ENCODE results near the gene PPIP5K2. TPM values are rescaled to one million over a fixed set of nuclear protein-coding genes. Genes with fewer than 3 reads are reported as not detected.

PPIP5K2 gene
- total and polyA plus RNA-seq, 2 donors (not counting 3 experiments of a cell fraction or from before 2014, with no cell fraction given), result 20.8 to 69.4 TPM

- Histone ChIP-seq H3K36me3 (ENCODE audit: control insufficient read depth in 2 of 2, extremely low read depth in 1 of 2, insufficient read depth in 2 of 2, low read length in 2 of 2) (no peaks in the 10 kb centered on the region), H3K4me3 (replicated peaks in 1 of 3; ENCODE audit: insufficient read depth in 1 of 3, low read depth in 1 of 3, low read length in 3 of 3) (no peak overlapping the region), H3K79me2 (ENCODE audit: control insufficient read depth, insufficient read depth, low read length) (no peaks in the 10 kb centered on the region), H3K9me1 (replicated peaks; ENCODE audit: control insufficient read depth, extremely low read depth, insufficient read depth, low read length) (no peaks in the 10 kb centered on the region), H3K4me1 (ENCODE audit: control insufficient read depth, extremely low read depth, insufficient read depth, low read length) (no peaks in the 10 kb centered on the region), H4K20me1 (replicated peaks; ENCODE audit: control insufficient read depth, extremely low read depth, insufficient read depth, low read length) (no peaks in the 10 kb centered on the region), H3K27me3 (ENCODE audit: control insufficient read depth in 2 of 2, insufficient read depth in 2 of 2, low read length in 2 of 2) (no peaks in the 10 kb centered on the region), H2AFZ (ENCODE audit: low read depth, low read length) (no peak overlapping the region), H3K9me3 (replicated peaks; ENCODE audit: control insufficient read depth, insufficient read depth, low read length) (no peaks in the 10 kb centered on the region), H3K4me2 (ENCODE audit: insufficient read depth, low read length) (no peak overlapping the region), H3K27ac (ENCODE audit: insufficient read depth, low read depth, low read length) (no peak overlapping the region), H3K9ac (replicated peaks; ENCODE audit: extremely low read depth, insufficient read depth, low read length) (no peak overlapping the region)
- POLR2A ChIA-PET, result interaction anchor here (1.2 kb wide), 1 partner anchor 105 kb away, joined by 5 read pairs; the partner anchor contains the start of genes GIN1 and PPIP5K2
- intact Hi-C loops (cut with micrococcal nuclease) (loop anchor here (1.0 to 5.0 kb wide), 8 partner anchors 86 to 689 kb away; partner anchors contain the start of genes GIN1 and PPIP5K2), dilution Hi-C loops (cut with MboI; ENCODE audit: extremely low pct_ligation_motif_present, low sequenced_read_pairs) (no loop called here)
- CTCF ChIA-PET, result interaction anchor here (0.6 to 4.0 kb wide), 55 partner anchors 9 to 954 kb away, joined by 3 to 45 read pairs (median 6); partner anchors contain the start of genes GIN1, MACIR and PPIP5K2
- DNase-seq (ENCODE audit: low read depth, low spot score) (no peak), FAIRE-seq (no peak)
- no TSS peak for BruUV-seq (replicated peaks)
- no peak for TF ChIP-seq CTCF (IDR thresholded peaks at IDR 0.05; ENCODE audit: extremely low read depth in 1 of 2, insufficient read depth in 1 of 2, low read depth in 1 of 2, low read length in 2 of 2)
- no peak for TF ChIP-seq MAX (IDR thresholded peaks at IDR 0.05; ENCODE audit: insufficient read depth, insufficient read length)
- TF ChIP-seq EZH2 (IDR thresholded peaks at IDR 0.05; ENCODE audit: borderline replicate concordance, low read depth, low read length, severe bottlenecking), result no peak
- TF ChIP-seq GATA2 (IDR thresholded peaks at IDR 0.05; ENCODE audit: insufficient read depth, insufficient read length, low read depth, low read length), result no peak
- no peak for TF ChIP-seq POLR2A (IDR thresholded peaks at IDR 0.05; ENCODE audit: low read depth, low read length)
- TF ChIP-seq POLR2AphosphoS5 (IDR thresholded peaks at IDR 0.05; ENCODE audit: insufficient read depth, low read depth, low read length), result no peak
- no peak for TF ChIP-seq JUN (IDR thresholded peaks at IDR 0.05; ENCODE audit: borderline replicate concordance, insufficient read depth, insufficient read length, low read depth)
- TF ChIP-seq MYC (IDR thresholded peaks at IDR 0.05; ENCODE audit: low read depth, low read length), result no peak
Observed at GRCh38 chr5:103224894-103225246, 104.8 kb downstream of the PPIP5K2 start.
